ENCODE measurements around the gene KIF7. TPM values are rescaled to one million over a fixed set of nuclear protein-coding genes. Genes with fewer than 3 reads are reported as not detected.

KIF7 gene
- total and polyA plus RNA-seq, 2 experiments from 2014 or later: 4.6 to 20.1 TPM

GRCh38 chr15:89632563-89633430, 22.5 kb downstream of the KIF7 start:
- H3K4me3 Mint-ChIP-seq: no peak overlapping the region
- H3K79me2 ChIP-seq (replicated peaks; ENCODE audit: insufficient read depth): no peaks in the 10 kb centered on the region
- H3K36me3 ChIP-seq (ENCODE audit: insufficient read depth): peaks cover 35% of the 10 kb centered on the region
- H2AFZ ChIP-seq: no peak overlapping the region
- no peak overlapping the region for H3K27ac Mint-ChIP-seq
- no peaks in the 10 kb centered on the region for H3K9me2 ChIP-seq (ENCODE audit: insufficient read depth)
- H3K27me3 Mint-ChIP-seq (ENCODE audit: insufficient read depth, low read depth, poor library complexity): peaks cover 36% of the 10 kb centered on the region
- DNase-seq (ENCODE audit: low spot score) (no peak), ATAC-seq (no peak)
- H3K36me3 Mint-ChIP-seq (ENCODE audit: low read depth): peaks cover 85% of the 10 kb centered on the region
- no peak overlapping the region for H3K27ac ChIP-seq (ENCODE audit: low read depth)
- H3K4me1 Mint-ChIP-seq: no peaks in the 10 kb centered on the region
- H3K9me3 Mint-ChIP-seq: peaks cover 60% of the 10 kb centered on the region
- H3F3A ChIP-seq (replicated peaks; ENCODE audit: low read depth): 0 out of 2 replicates have a peak, but pooled peaks cover 3% of the 10 kb centered on the region
- no peak overlapping the region for H3K4me3 ChIP-seq
- TF ChIP-seq JUNB (IDR thresholded peaks at IDR 0.05; ENCODE audit: unreplicated experiment) (no peak), POLR2AphosphoS5 (IDR thresholded peaks at IDR 0.05; ENCODE audit: low read depth) (peak; percentile 15; the same call in 1 of the 2 replicates)
- H3K4me2 ChIP-seq: no peak overlapping the region
- no peaks in the 10 kb centered on the region for H3K27me3 ChIP-seq (ENCODE audit: insufficient read depth)
- H3K4me1 ChIP-seq (ENCODE audit: insufficient read depth): no peaks in the 10 kb centered on the region
- no peaks in the 10 kb centered on the region; the same call in 1 of the 2 replicates for H4K20me1 ChIP-seq (replicated peaks; ENCODE audit: insufficient read depth)

- no peak overlapping the region for H3K27ac ChIP-seq (ENCODE audit: low read depth)
- ATAC-seq (no peak; the same call in 2 of the 3 replicates), DNase-seq (ENCODE audit: low spot score) (no peak)
- peaks cover 4% of the 10 kb centered on the region; the same call in 1 of the 2 replicates for H4K20me1 ChIP-seq (replicated peaks; ENCODE audit: insufficient read depth)
- Mint-ChIP-seq H3K9me3 (peaks cover 57% of the 10 kb centered on the region), H3K36me3 (ENCODE audit: low read depth) (peaks cover 90% of the 10 kb centered on the region), H3K27me3 (ENCODE audit: insufficient read depth, low read depth, poor library complexity) (peaks cover 36% of the 10 kb centered on the region), H3K4me3 (no peak overlapping the region), H3K4me1 (no peaks in the 10 kb centered on the region), H3K27ac (no peak overlapping the region)
- TF ChIP-seq NANOG (IDR thresholded peaks at IDR 0.05; ENCODE audit: borderline replicate concordance) (no peak), ETS1 (IDR thresholded peaks at IDR 0.05) (no peak), ZNF331 (CRISPR knock-in tag; IDR thresholded peaks at IDR 0.05; ENCODE audit: low read depth) (no peak), EZH2 (IDR thresholded peaks at IDR 0.05; ENCODE audit: low read depth, unreplicated experiment) (no peak), REST (IDR thresholded peaks at IDR 0.05; ENCODE audit: unreplicated experiment) (no peak)
- no peaks in the 10 kb centered on the region for H3K9me2 ChIP-seq (ENCODE audit: insufficient read depth)
- H3K4me1 ChIP-seq (ENCODE audit: insufficient read depth): no peaks in the 10 kb centered on the region
- peaks cover 3% of the 10 kb centered on the region; the same call in 1 of the 2 replicates for H3F3A ChIP-seq (replicated peaks; ENCODE audit: low read depth)
- no peak overlapping the region for H3K4me3 ChIP-seq
- 0 out of 2 replicates have a peak, but pooled peaks cover 4% of the 10 kb centered on the region for H3K79me2 ChIP-seq (replicated peaks; ENCODE audit: insufficient read depth)
- no peak overlapping the region for H3K4me2 ChIP-seq
- H3K36me3 ChIP-seq (ENCODE audit: insufficient read depth): peaks cover 43% of the 10 kb centered on the region
- H3K27me3 ChIP-seq (ENCODE audit: insufficient read depth): no peaks in the 10 kb centered on the region
- H2AFZ ChIP-seq: no peak overlapping the region
Observed at GRCh38 chr15:89631902-89632264, 23.4 kb downstream of the KIF7 start.

All from GM23338 (cell line).